SK-N-SH treated with all-trans-retinoic acid at 6 μM for 48 hours (cell line): ENCODE data around the gene PON3.

ENCODE experiments used
- CSDC2 ChIP-seq: fragments of 250-450 bp; sonication (Bioruptor Pico); IDR thresholded peaks from 2 replicates; pipeline ENCODE4 v1.5.0; 2020; ENCODE audit warnings: mild to moderate bottlenecking, moderate library complexity
- SNAI2 ChIP-seq: fragments of 250-450 bp; sonication (Bioruptor Pico); IDR thresholded peaks from 2 replicates; pipeline ENCODE4 v1.5.0; 2020; ENCODE audit warnings: mild to moderate bottlenecking, moderate library complexity
- ZFP3 ChIP-seq: fragments of 250-450 bp; sonication (Bioruptor Pico); IDR thresholded peaks from 2 replicates; pipeline ENCODE4 v1.5.0; 2020; ENCODE audit warnings: mild to moderate bottlenecking, moderate library complexity

PON3 gene

GRCh38 chr7:95309951-95310350 is 86.2 kb downstream of the PON3 start (continued):
- TF ChIP-seq SNAI2 (CRISPR knock-in tag) (no peak), ZFP3 (CRISPR knock-in tag) (no peak), CSDC2 (no peak)
